ENCODE measurements around the gene PTPRG.

DNA sequence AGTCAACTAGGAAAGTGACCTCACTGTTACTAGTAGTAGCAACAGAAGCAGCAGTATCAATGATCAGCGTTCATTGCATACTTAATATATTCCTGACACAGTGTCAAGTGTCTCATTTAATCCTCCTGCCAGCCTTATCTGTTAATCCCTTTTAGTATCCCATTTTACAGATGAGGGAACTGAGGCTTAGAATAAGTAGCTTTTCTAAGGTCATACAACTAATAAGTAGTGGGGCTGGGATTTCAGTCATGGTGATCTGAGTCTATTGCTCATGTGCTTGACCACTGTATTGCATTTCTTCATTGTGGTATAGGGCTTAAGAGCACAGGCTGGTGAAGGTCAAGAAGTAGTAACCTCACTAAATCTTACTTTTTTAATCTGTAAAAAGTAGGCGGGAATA lies 233.6 kb downstream of the PTPRG start:
- TF ChIP-seq, protein P1, sequence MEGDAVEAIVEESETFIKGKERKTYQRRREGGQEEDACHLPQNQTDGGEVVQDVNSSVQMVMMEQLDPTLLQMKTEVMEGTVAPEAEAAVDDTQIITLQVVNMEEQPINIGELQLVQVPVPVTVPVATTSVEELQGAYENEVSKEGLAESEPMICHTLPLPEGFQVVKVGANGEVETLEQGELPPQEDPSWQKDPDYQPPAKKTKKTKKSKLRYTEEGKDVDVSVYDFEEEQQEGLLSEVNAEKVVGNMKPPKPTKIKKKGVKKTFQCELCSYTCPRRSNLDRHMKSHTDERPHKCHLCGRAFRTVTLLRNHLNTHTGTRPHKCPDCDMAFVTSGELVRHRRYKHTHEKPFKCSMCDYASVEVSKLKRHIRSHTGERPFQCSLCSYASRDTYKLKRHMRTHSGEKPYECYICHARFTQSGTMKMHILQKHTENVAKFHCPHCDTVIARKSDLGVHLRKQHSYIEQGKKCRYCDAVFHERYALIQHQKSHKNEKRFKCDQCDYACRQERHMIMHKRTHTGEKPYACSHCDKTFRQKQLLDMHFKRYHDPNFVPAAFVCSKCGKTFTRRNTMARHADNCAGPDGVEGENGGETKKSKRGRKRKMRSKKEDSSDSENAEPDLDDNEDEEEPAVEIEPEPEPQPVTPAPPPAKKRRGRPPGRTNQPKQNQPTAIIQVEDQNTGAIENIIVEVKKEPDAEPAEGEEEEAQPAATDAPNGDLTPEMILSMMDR (conservative IDR thresholded peaks at IDR 0.05; ENCODE audit: low read depth in 2 of 2) = no peak
- TF ChIP-seq POLR2AphosphoS5 (IDR thresholded peaks at IDR 0.05; ENCODE audit: low read depth) = no peak
- no peak for TF ChIP-seq EZH2 (IDR thresholded peaks at IDR 0.05; ENCODE audit: low read depth, unreplicated experiment)
- TF ChIP-seq, protein P2, sequence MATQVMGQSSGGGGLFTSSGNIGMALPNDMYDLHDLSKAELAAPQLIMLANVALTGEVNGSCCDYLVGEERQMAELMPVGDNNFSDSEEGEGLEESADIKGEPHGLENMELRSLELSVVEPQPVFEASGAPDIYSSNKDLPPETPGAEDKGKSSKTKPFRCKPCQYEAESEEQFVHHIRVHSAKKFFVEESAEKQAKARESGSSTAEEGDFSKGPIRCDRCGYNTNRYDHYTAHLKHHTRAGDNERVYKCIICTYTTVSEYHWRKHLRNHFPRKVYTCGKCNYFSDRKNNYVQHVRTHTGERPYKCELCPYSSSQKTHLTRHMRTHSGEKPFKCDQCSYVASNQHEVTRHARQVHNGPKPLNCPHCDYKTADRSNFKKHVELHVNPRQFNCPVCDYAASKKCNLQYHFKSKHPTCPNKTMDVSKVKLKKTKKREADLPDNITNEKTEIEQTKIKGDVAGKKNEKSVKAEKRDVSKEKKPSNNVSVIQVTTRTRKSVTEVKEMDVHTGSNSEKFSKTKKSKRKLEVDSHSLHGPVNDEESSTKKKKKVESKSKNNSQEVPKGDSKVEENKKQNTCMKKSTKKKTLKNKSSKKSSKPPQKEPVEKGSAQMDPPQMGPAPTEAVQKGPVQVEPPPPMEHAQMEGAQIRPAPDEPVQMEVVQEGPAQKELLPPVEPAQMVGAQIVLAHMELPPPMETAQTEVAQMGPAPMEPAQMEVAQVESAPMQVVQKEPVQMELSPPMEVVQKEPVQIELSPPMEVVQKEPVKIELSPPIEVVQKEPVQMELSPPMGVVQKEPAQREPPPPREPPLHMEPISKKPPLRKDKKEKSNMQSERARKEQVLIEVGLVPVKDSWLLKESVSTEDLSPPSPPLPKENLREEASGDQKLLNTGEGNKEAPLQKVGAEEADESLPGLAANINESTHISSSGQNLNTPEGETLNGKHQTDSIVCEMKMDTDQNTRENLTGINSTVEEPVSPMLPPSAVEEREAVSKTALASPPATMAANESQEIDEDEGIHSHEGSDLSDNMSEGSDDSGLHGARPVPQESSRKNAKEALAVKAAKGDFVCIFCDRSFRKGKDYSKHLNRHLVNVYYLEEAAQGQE (IDR thresholded peaks at IDR 0.05; ENCODE audit: unreplicated experiment) = no peak
- no peak for TF ChIP-seq EZH2phosphoT487 (IDR thresholded peaks at IDR 0.05; ENCODE audit: unreplicated experiment)
- TF ChIP-seq, protein P3, sequence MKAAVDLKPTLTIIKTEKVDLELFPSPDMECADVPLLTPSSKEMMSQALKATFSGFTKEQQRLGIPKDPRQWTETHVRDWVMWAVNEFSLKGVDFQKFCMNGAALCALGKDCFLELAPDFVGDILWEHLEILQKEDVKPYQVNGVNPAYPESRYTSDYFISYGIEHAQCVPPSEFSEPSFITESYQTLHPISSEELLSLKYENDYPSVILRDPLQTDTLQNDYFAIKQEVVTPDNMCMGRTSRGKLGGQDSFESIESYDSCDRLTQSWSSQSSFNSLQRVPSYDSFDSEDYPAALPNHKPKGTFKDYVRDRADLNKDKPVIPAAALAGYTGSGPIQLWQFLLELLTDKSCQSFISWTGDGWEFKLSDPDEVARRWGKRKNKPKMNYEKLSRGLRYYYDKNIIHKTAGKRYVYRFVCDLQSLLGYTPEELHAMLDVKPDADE (IDR thresholded peaks at IDR 0.05) = no peak
- TF ChIP-seq STAT1 (IDR thresholded peaks at IDR 0.05; ENCODE audit: unreplicated experiment) = no peak
- TF ChIP-seq ZNF114 (CRISPR knock-in tag; IDR thresholded peaks at IDR 0.05) = no peak
- TF ChIP-seq CREB1 (CRISPR knock-in tag; IDR thresholded peaks at IDR 0.05; ENCODE audit: low read depth) = no peak
- no peak for TF ChIP-seq NANOG (IDR thresholded peaks at IDR 0.05; ENCODE audit: borderline replicate concordance)
- TF ChIP-seq JUNB (IDR thresholded peaks at IDR 0.05; ENCODE audit: unreplicated experiment) = no peak

All from GM23338 (cell line).